Measurements from ENCODE around the gene NIPAL3. TPM values are rescaled to one million over a fixed set of nuclear protein-coding genes. Genes with fewer than 3 reads are reported as not detected.

The NIPAL3 gene
- total RNA-seq, 1 experiment from 2014 or later = 16.6 TPM

- H3K9me2 ChIP-seq (ENCODE audit: insufficient read depth) = no peaks in the 10 kb centered on the region
- intact Hi-C loops (cut with micrococcal nuclease) = no loop called here
- peaks cover 0 to 4% of the 10 kb centered on the region in 2 experiments; a peak in 1 of 4 replicates for H3K4me1 ChIP-seq (ENCODE audit: control insufficient read depth in 1 of 2, insufficient read depth in 2 of 2, low read length in 2 of 2)
- H4K20me1 ChIP-seq (ENCODE audit: insufficient read depth) = no peaks in the 10 kb centered on the region
- H3K36me3 ChIP-seq (ENCODE audit: control insufficient read depth in 1 of 2, insufficient read depth in 2 of 2, low read length in 2 of 2) = no peaks in the 10 kb centered on the region
- ChIA-PET POLR2A (no interaction called here), CTCF (interaction anchor here (1.2 kb wide), 1 partner anchor 11 kb away, joined by 4 read pairs; no protein-coding TSS in a partner anchor), RAD21 (ENCODE audit: low non-redundant PET in 1 of 2, low total read pairs in 2 of 2, uncharacterized antibody in 2 of 2, unreplicated experiment in 2 of 2) (no interaction called here)
- ATAC-seq (no peak), DNase-seq (ENCODE audit: low read depth, low spot score) (no peak)
- H2AFZ ChIP-seq (ENCODE audit: low read depth, low read length, poor library complexity, severe bottlenecking) = no peak overlapping the region
- H3K9me3 ChIP-seq (ENCODE audit: control insufficient read depth in 1 of 2, insufficient read depth in 1 of 2, low read depth in 1 of 2, low read length in 2 of 2) = no peaks in the 10 kb centered on the region
- no peak overlapping the region for H3K4me3 ChIP-seq (replicated peaks in 1 of 2; ENCODE audit: low read depth in 1 of 2, low read length in 2 of 2)
- H3K27ac ChIP-seq (ENCODE audit: low read depth, low read length) = no peak overlapping the region
- BruUV-seq (replicated peaks) = no TSS peak
- no peaks in the 10 kb centered on the region for H3K79me2 ChIP-seq (ENCODE audit: insufficient read depth, low read length)
- H3K9ac ChIP-seq (ENCODE audit: low read length) = no peak overlapping the region
- no peak overlapping the region for H3K4me2 ChIP-seq (ENCODE audit: low read length)
- H3K27me3 ChIP-seq (ENCODE audit: insufficient read depth, low read length) = no peaks in the 10 kb centered on the region
- no peak for TF ChIP-seq CTCF (IDR thresholded peaks at IDR 0.05 in 2 of 3, conservative IDR thresholded peaks at IDR 0.05 in 1 of 3; ENCODE audit: borderline replicate concordance in 1 of 3, insufficient read depth in 1 of 3, low read depth in 2 of 3, low read length in 2 of 3)
- no peak for TF ChIP-seq POLR2AphosphoS5 (IDR thresholded peaks at IDR 0.05; ENCODE audit: low read depth, low read length)
- TF ChIP-seq ZNF274 (IDR thresholded peaks at IDR 0.05; ENCODE audit: low read depth, low read length) = no peak
- TF ChIP-seq ELF1 (IDR thresholded peaks at IDR 0.05; ENCODE audit: borderline replicate concordance, low read depth) = no peak
- TF ChIP-seq TCF7L2 (IDR thresholded peaks at IDR 0.05; ENCODE audit: borderline replicate concordance, extremely low read depth, insufficient read depth, insufficient read length) = no peak
- TF ChIP-seq SRF (IDR thresholded peaks at IDR 0.05; ENCODE audit: low read depth) = no peak
Measured at GRCh38 chr1:24481101-24481500, 65.5 kb downstream of the NIPAL3 start.

Measured in HCT116 (cell line).